BE2C (cell line): ENCODE measurements around the gene CEACAM19.

ENCODE experiments used
- DNase-seq: peaks from one replicate; pipeline ENCODE4 v3.0.0-alpha.2; 2020
- H3K27me3 ChIP-seq: fragments of 250-450 bp; sonication (Bioruptor Pico); 2 replicates; pipeline ENCODE4 v1.5.1; 2020; ENCODE audit warnings: mild to moderate bottlenecking
- H3K36me3 ChIP-seq: fragments of 250-450 bp; sonication (Bioruptor Pico); 2 replicates; pipeline ENCODE4 v1.5.1; 2020; ENCODE audit warnings: mild to moderate bottlenecking
- H3K4me1 ChIP-seq: fragments of 250-450 bp; sonication (Bioruptor Pico); 2 replicates; pipeline ENCODE4 v1.5.1; 2020
- H3K4me3 ChIP-seq: 2 replicates; pipeline ENCODE4 v1.5.1; 2011; ENCODE audit warnings: low read depth, low read length
- H3K9me3 ChIP-seq: fragments of 250-450 bp; sonication (Bioruptor Pico); 2 replicates; pipeline ENCODE4 v1.5.1; 2020
- CTCF ChIP-seq: IDR thresholded peaks from 2 replicates; pipeline ENCODE4 v1.5.1; 2012; ENCODE audit warnings: mild to moderate bottlenecking, low read depth, low read length

Gene CEACAM19

DNA sequence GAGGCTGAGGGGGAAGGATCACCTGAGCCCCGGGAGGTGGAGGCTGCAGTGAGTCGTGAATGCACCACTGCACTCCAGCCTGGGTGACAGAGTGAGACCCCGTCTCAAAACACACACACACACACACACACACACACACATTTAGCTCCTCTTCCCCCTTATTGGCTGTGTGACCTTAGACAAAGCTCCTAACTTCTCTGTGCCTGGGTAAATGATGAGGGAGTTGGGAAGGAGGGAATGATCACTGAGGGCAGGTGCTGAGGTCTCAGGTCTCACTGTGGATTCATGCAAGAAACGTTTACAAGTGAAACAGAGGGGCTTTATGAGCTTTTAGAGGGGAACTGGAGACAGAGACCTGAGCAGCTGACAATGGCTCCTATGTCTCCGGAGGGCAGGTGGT, 60.3 kb downstream of the CEACAM19 start:
- no peaks in the 10 kb centered on the region for H3K36me3 ChIP-seq
- DNase-seq = no peak
- no peaks in the 10 kb centered on the region for H3K4me1 ChIP-seq
- no peak overlapping the region for H3K4me3 ChIP-seq
- no peaks in the 10 kb centered on the region for H3K27me3 ChIP-seq
- H3K9me3 ChIP-seq = no peaks in the 10 kb centered on the region
- no peak for TF ChIP-seq CTCF

DNA sequence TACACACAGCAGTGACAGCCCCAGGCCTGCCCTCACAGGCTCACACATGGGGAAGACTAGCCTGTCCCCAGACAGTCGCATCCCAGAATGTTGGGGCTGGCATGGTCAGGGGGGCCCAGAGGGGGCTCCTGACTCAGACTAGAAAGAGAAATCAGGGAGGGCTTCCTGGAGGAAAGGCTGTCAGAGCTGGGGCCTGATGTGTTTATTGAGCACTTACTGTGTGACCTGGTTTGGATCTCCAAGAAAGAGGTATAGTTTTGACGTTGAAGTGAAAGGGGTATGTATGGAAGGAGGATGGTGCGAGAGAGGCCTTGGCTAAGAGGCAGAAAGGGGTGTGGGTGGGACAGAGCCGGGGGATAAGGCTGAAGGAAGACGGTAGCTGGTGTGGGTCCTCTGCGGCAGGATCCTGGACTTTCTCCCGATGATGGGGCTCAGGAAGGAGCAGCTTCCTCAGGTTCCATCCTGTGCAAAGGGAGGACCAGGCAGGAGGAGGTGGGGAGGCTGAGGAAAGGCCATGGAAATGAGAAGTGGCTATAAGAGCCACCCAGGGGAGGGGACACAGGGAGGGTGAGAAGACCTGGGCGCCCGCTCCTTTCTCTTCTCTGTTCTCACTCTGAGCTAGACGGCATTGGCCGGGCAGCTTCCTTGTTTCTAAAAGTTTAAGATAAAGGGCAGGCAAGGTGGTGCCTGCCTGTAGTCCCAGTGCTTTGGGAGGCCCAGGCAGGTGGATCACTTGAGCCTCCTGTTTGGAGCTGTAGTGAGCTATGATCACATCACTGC, 61.1 kb downstream of the CEACAM19 start:
- Histone ChIP-seq H3K27me3 (no peaks in the 10 kb centered on the region), H3K4me3 (no peak overlapping the region), H3K4me1 (no peaks in the 10 kb centered on the region), H3K36me3 (no peaks in the 10 kb centered on the region), H3K9me3 (no peaks in the 10 kb centered on the region)
- TF ChIP-seq CTCF = no peak
- DNase-seq = no peak
